ENCODE measurements around the gene M1AP. TPM values are rescaled to one million over a fixed set of nuclear protein-coding genes. Genes with fewer than 3 reads are reported as not detected.
A peak's percentile ranks its signal among the peaks of the same experiment; 100 is the strongest.

M1AP gene
- total and polyA plus RNA-seq, 2 of the 4 experiments (the other 2 are of a cell fraction) = 0.03 TPM; not detected in 1

GRCh38 chr2:74576211-74576862, 71.8 kb downstream of the M1AP start:
- H2BK120ac ChIP-seq (ENCODE audit: low read depth, low read length) = peak overlapping the region; percentile 90
- peak overlapping the region; percentile 27 for H3K4me2 ChIP-seq (ENCODE audit: low read depth, low read length)
- no peaks in the 10 kb centered on the region for H3K36me3 ChIP-seq (ENCODE audit: control insufficient read depth, insufficient read depth, low read length)
- 0 out of 2 replicates have a peak overlapping the region, but pooled peaks have one; percentile 16 for H3K9ac ChIP-seq (ENCODE audit: low read depth, low read length)
- ChIA-PET CTCF (interaction anchor here (0.9 to 1.1 kb wide), 4 partner anchors 8 to 94 kb away, joined by 3 to 4 read pairs (median 4); partner anchors contain the start of genes CCDC142 and TTC31), POLR2A (ENCODE audit: unreplicated experiment) (interaction anchor here (0.6 kb wide), 1 partner anchor 65 kb away, joined by 11 read pairs; no protein-coding TSS in a partner anchor)
- peaks cover 22% of the 10 kb centered on the region; the same call in 1 of the 2 replicates for H3K9me1 ChIP-seq (ENCODE audit: insufficient read depth, low read length)
- 86% methylated on average over 2 of the region's 7 CpGs; no CpG with 5 or more reads in 1 of the 2 experiments for WGBS, 2 experiments (ENCODE audit: extremely low coverage in 2 of 2, insufficient read length in 1 of 2)
- H2AK9ac ChIP-seq (replicated peaks; ENCODE audit: low read depth, low read length, poor library complexity) = no peak overlapping the region
- peak overlapping the region; percentile 87 for H3K23ac ChIP-seq (ENCODE audit: low read depth, low read length)
- peak overlapping the region; percentile 75 for H2BK15ac ChIP-seq (ENCODE audit: low read depth, low read length)
- H4K91ac ChIP-seq (ENCODE audit: insufficient read depth, low read depth, low read length) = peak overlapping the region; percentile 82
- intact Hi-C loops (cut with micrococcal nuclease) (loop anchor here (2.0 to 5.0 kb wide), 2 partner anchors 48 to 324 kb away; partner anchors contain the start of genes AUP1 and HTRA2), dilution Hi-C loops (cut with HindIII; ENCODE audit: low sequenced_read_pairs, unreplicated experiment) (no loop called here), in situ Hi-C loops (cut with MboI; ENCODE audit: low sequenced_read_pairs) (loop anchor here (5.0 kb wide), 1 partner anchor 94 kb away; the partner anchor contains the start of genes CCDC142 and TTC31)
- peak overlapping the region; percentile 84 for H3K18ac ChIP-seq (ENCODE audit: low read depth, low read length)
- peak overlapping the region; percentile 65 for H2AFZ ChIP-seq (replicated peaks; ENCODE audit: low read length, poor library complexity)
- H3K9me3 ChIP-seq (ENCODE audit: control insufficient read depth, insufficient read depth, low read length) = no peaks in the 10 kb centered on the region
- H2BK20ac ChIP-seq (ENCODE audit: low read depth, low read length) = peak overlapping the region; percentile 85
- H3K4me1 ChIP-seq (ENCODE audit: control insufficient read depth, insufficient read depth, low read length) = peaks cover 21% of the 10 kb centered on the region
- H2BK5ac ChIP-seq (ENCODE audit: low read depth, low read length, poor library complexity, severe bottlenecking) = peak overlapping the region; percentile 98
- H3K56ac ChIP-seq (ENCODE audit: extremely low read depth, insufficient read depth, low read length) = peak overlapping the region; percentile 55
- H4K8ac ChIP-seq (ENCODE audit: low read depth in 2 of 2, low read length in 2 of 2) = peak overlapping the region; percentile 45 to 81; a peak in 3 of 4 replicates
- peak overlapping the region; percentile 82 for H2AK5ac ChIP-seq (ENCODE audit: low read depth, low read length)
- H3K27ac ChIP-seq (ENCODE audit: insufficient read depth, low read length) = peak overlapping the region; percentile 84
- H3K4ac ChIP-seq (ENCODE audit: low read depth, low read length) = peak overlapping the region; percentile 91
- H4K20me1 ChIP-seq (ENCODE audit: insufficient read depth, low read length) = no peaks in the 10 kb centered on the region
- no TSS peak for BruUV-seq (replicated peaks)
- no peaks in the 10 kb centered on the region for H3K79me1 ChIP-seq (ENCODE audit: low read depth in 1 of 2, low read length in 2 of 2)
- H3K14ac ChIP-seq (replicated peaks; ENCODE audit: low read depth, low read length) = peak overlapping the region; percentile 85
- ATAC-seq (ENCODE audit: low read depth) (peak; percentile 72), DNase-seq (peak; percentile 88)
- H4K5ac ChIP-seq (ENCODE audit: low read depth, low read length) = peak overlapping the region; percentile 41
- H3K27me3 ChIP-seq (ENCODE audit: control insufficient read depth, insufficient read depth, low read length) = no peaks in the 10 kb centered on the region
- H3K4me3 ChIP-seq (ENCODE audit: insufficient read depth, low read depth, low read length) = no peak overlapping the region
- no peak for TF ChIP-seq NFE2L2 (IDR thresholded peaks at IDR 0.05; ENCODE audit: low read depth, low read length)
- TF ChIP-seq CHD1 (IDR thresholded peaks at IDR 0.05; ENCODE audit: low read depth, low read length) = no peak
- no peak for TF ChIP-seq MAFK (IDR thresholded peaks at IDR 0.05; ENCODE audit: low read depth, low read length)
- no peak for TF ChIP-seq MXI1 (IDR thresholded peaks at IDR 0.05; ENCODE audit: borderline replicate concordance, low read depth, low read length)
- TF ChIP-seq FOS (IDR thresholded peaks at IDR 0.05; ENCODE audit: low read depth, low read length) = no peak
- no peak for TF ChIP-seq RCOR1 (IDR thresholded peaks at IDR 0.05; ENCODE audit: insufficient replicate concordance, low read length)
- TF ChIP-seq ELK1 (IDR thresholded peaks at IDR 0.05; ENCODE audit: borderline replicate concordance, low read depth, low read length) = no peak
- TF ChIP-seq, protein P1, sequence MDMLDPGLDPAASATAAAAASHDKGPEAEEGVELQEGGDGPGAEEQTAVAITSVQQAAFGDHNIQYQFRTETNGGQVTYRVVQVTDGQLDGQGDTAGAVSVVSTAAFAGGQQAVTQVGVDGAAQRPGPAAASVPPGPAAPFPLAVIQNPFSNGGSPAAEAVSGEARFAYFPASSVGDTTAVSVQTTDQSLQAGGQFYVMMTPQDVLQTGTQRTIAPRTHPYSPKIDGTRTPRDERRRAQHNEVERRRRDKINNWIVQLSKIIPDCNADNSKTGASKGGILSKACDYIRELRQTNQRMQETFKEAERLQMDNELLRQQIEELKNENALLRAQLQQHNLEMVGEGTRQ (IDR thresholded peaks at IDR 0.05; ENCODE audit: low read depth, low read length) = no peak
- no peak for TF ChIP-seq RFX5 (IDR thresholded peaks at IDR 0.05; ENCODE audit: low read depth, low read length)
- no peak for TF ChIP-seq RAD21 (IDR thresholded peaks at IDR 0.05; ENCODE audit: low read length)
- no peak for TF ChIP-seq CEBPB (IDR thresholded peaks at IDR 0.05; ENCODE audit: low read depth, low read length)
- TF ChIP-seq MAZ (IDR thresholded peaks at IDR 0.05; ENCODE audit: borderline replicate concordance, low read depth, low read length) = no peak; the same call in 1 of the 2 replicates
- TF ChIP-seq CTCF (conservative IDR thresholded peaks at IDR 0.05; ENCODE audit: low read depth, low read length) = no peak
